Suprapubic skin (tissue), 4 donors: ENCODE measurements around the gene CNPY2. TPM values are rescaled to one million over a fixed set of nuclear protein-coding genes. Genes with fewer than 3 reads are reported as not detected.

Experiments used
- DNase-seq, 2 donors: peaks; one replicate each; pipeline ENCODE4 v3.0.0-alpha.2; 2019; ENCODE audit warnings: low spot score in 2 of 2
- H3K27ac ChIP-seq: fragments of 200-600 bp; sonication (generic); one replicate; pipeline ENCODE4 v1.5.1; 2019
- H3K27me3 ChIP-seq: fragments of 200-600 bp; sonication (generic); one replicate; pipeline ENCODE4 v1.5.1; 2019
- H3K36me3 ChIP-seq: fragments of 200-600 bp; sonication (generic); one replicate; pipeline ENCODE4 v1.5.1; 2019
- H3K4me1 ChIP-seq: fragments of 200-600 bp; sonication (generic); one replicate; pipeline ENCODE4 v1.5.1; 2019
- H3K4me3 ChIP-seq: fragments of 200-600 bp; sonication (generic); one replicate; pipeline ENCODE4 v1.5.1; 2019; ENCODE audit warnings: mild to moderate bottlenecking
- H3K9me3 ChIP-seq: fragments of 200-600 bp; sonication (generic); one replicate; pipeline ENCODE4 v1.5.1; 2019
- CTCF ChIP-seq, 2 donors: fragments of 200-600 bp in 1 of 2; fragments of 450-650 bp in 1 of 2; sonication (generic) in 1 of 2; IDR thresholded peaks; one replicate each; pipeline ENCODE4 v1.5.1; 2016 to 2019; ENCODE audit warnings: antibody characterized with exemption in 2 of 2, mild to moderate bottlenecking in 1 of 2, moderate library complexity in 1 of 2
- EP300 ChIP-seq: sonication (generic); formaldehyde crosslinking; IDR thresholded peaks from one replicate; pipeline ENCODE4 v1.6.1; 2017; ENCODE audit warnings: antibody characterized with exemption
- POLR2A ChIP-seq, 2 donors: fragments of 450-650 bp; IDR thresholded peaks; one replicate each; pipeline ENCODE4 v1.6.1; 2017; ENCODE audit warnings: antibody characterized with exemption in 2 of 2, mild to moderate bottlenecking in 2 of 2, moderate library complexity in 2 of 2
- POLR2AphosphoS5 ChIP-seq, 3 donors: sonication (generic); formaldehyde crosslinking; IDR thresholded peaks; one replicate each; pipeline ENCODE4 v1.6.1; 2017; ENCODE audit warnings: antibody characterized with exemption in 3 of 3
- WGBS: methylation state at CpG from one replicate; pipeline ENCODE4 v1.1.5; 2018; 5-methylcytosine and 5-hydroxymethylcytosine counted together
- total RNA-seq, 4 donors: library from RNA; depleted of rRNA; stranded (reverse); fragments of >200 nt; gene quantifications; one replicate each; pipeline ENCODE4 v1.1.0, GENCODE V29; 2016

Gene CNPY2
- 10 to 100 TPM; 36.4 to 51.4 (median 42.4) TPM for total RNA-seq

DNA sequence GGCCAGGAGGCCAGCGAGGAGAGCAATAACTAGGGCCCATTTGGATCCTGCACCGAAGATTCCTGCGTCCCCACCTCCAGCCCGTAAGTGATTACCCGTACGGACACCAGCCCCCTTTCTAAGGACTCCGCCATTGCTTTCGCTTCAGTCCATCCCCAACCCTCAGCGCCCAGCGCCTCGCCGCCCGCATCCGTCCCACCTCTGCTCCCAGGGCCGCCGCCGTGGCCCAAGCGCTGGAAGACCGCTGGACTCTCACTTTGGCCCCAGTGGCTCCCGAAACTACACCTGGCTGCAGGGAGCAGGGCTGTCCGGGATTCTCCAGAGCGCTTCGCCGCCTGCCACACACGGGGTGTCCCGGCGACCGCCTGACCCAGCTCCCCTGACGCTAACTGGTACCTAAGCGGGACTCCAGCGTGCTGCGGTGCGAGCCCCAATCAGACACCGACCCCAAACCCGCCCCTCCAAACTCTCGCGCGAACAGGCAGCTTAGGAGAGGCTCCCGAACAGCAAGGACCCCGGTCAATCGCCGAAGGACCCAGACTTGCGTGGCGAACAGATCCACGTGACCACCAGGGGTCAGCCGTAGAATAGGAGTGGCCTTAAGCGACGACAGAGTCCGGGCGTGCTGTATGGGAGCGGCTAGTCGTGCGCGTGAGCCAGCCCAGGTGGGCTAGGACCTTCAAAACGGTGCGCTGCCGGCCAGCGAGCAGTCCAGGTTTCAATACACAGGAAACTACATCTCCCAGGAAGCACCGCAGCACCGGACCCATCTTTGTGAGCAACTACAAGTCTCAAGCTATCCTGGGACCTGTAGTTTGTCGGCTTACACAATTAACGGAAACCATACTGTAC is at the start of gene CNPY2:
Gene CNPY2 (minus strand): TSS at position 367 of the 852 bp plus-strand sequence. CDS start 771 bp downstream, outside the sequence.
- Histone ChIP-seq H3K27ac (peak within 1 kb of the TSS; percentile 95), H3K9me3 (no peaks in the 10 kb centered on the region), H3K4me3 (peak within 1 kb of the TSS; percentile 79), H3K36me3 (peaks cover 36% of the 10 kb centered on the region), H3K4me1 (peaks cover 18% of the 10 kb centered on the region), H3K27me3 (no peaks in the 10 kb centered on the region)
- TF ChIP-seq POLR2AphosphoS5 (IDR thresholded peaks at IDR 0.05), result peak in 1 of 3 donors; percentile 83
- TF ChIP-seq EP300, result no peak
- TF ChIP-seq POLR2A (IDR thresholded peaks at IDR 0.05), result peak; percentile 69 to 75
- TF ChIP-seq CTCF (IDR thresholded peaks at IDR 0.05), result no peak
- DNase-seq, result peak; percentile 98
- under 1% methylated on average over 38 of the region's 62 CpGs for WGBS

- Histone ChIP-seq H3K9me3 (no peaks in the 10 kb centered on the region), H3K27me3 (no peaks in the 10 kb centered on the region), H3K4me3 (no peak within 1 kb of the TSS), H3K27ac (no peak within 1 kb of the TSS), H3K4me1 (peaks cover 24% of the 10 kb centered on the region), H3K36me3 (no peaks in the 10 kb centered on the region)
- TF ChIP-seq CTCF (IDR thresholded peaks at IDR 0.05) (no peak), EP300 (no peak), POLR2A (IDR thresholded peaks at IDR 0.05) (no peak), POLR2AphosphoS5 (IDR thresholded peaks at IDR 0.05) (no peak)
- 90% methylated on average over 10 of the region's 10 CpGs for WGBS
- no peak for DNase-seq
Measured at GRCh38 chr12:56362130-56363059, 46.6 kb upstream of the CNPY2 start, which contains the start of gene APOF. APOF (minus strand) TSS chr12:56362857; CDS start chr12:56362745, 112 bp downstream.

GRCh38 chr12:56361487-56362129 is 45.8 kb upstream of the CNPY2 start:
- 80% methylated on average over 3 of the region's 8 CpGs for WGBS
- Histone ChIP-seq H3K27me3 (no peaks in the 10 kb centered on the region), H3K4me3 (no peak overlapping the region), H3K36me3 (peaks cover 2% of the 10 kb centered on the region), H3K4me1 (peaks cover 29% of the 10 kb centered on the region), H3K9me3 (no peaks in the 10 kb centered on the region), H3K27ac (no peak overlapping the region)
- TF ChIP-seq POLR2A (IDR thresholded peaks at IDR 0.05) (no peak), CTCF (IDR thresholded peaks at IDR 0.05) (no peak), POLR2AphosphoS5 (IDR thresholded peaks at IDR 0.05) (no peak), EP300 (no peak)
- no peak for DNase-seq

- peak within 1 kb of the TSS; percentile 63 for H3K4me3 ChIP-seq
- peak; percentile 100 for DNase-seq
- WGBS, result under 1% methylated on average over 39 of the region's 54 CpGs
- peaks cover 17% of the 10 kb centered on the region for H3K36me3 ChIP-seq
- peaks cover 29% of the 10 kb centered on the region for H3K4me1 ChIP-seq
- TF ChIP-seq CTCF (IDR thresholded peaks at IDR 0.05) (no peak), POLR2AphosphoS5 (IDR thresholded peaks at IDR 0.05) (peak in 1 of 3 donors; percentile 84), POLR2A (IDR thresholded peaks at IDR 0.05) (peak in 1 of 2 donors; percentile 80)
- H3K27ac ChIP-seq, result peak within 1 kb of the TSS; percentile 92
- no peaks in the 10 kb centered on the region for H3K9me3 ChIP-seq
- H3K27me3 ChIP-seq, result no peaks in the 10 kb centered on the region
Measured at GRCh38 chr12:56359851-56360767, 44.3 kb upstream of the CNPY2 start, which contains the start of gene STAT2. STAT2 (minus strand) TSS chr12:56360107; CDS start chr12:56356571, 3,536 bp downstream.
